ENCODE data around the gene SLC51A.
A peak's percentile ranks its signal among the peaks of the same experiment; 100 is the strongest.

The SLC51A gene

GRCh38 chr3:196232882-196233251 is 16.5 kb downstream of the SLC51A start:
- no peak for TF ChIP-seq CTCF (conservative IDR thresholded peaks at IDR 0.05; ENCODE audit: control insufficient read depth, insufficient read depth, low read depth, low read length)
- no peak for DNase-seq (ENCODE audit: low read depth)
- H3K4me3 ChIP-seq (ENCODE audit: control insufficient read depth, low read depth, low read length) = no peak overlapping the region

GRCh38 chr3:196235452-196236122 is 19.3 kb downstream of the SLC51A start:
- H3K4me3 ChIP-seq (ENCODE audit: control insufficient read depth, low read depth, low read length) = no peak overlapping the region
- peak; percentile 15 for DNase-seq (ENCODE audit: low read depth)
- no peak for TF ChIP-seq CTCF (conservative IDR thresholded peaks at IDR 0.05; ENCODE audit: control insufficient read depth, insufficient read depth, low read depth, low read length)

- DNase-seq (ENCODE audit: low read depth) = peak; percentile 33
- no peak overlapping the region for H3K4me3 ChIP-seq (ENCODE audit: control insufficient read depth, low read depth, low read length)
- TF ChIP-seq CTCF (conservative IDR thresholded peaks at IDR 0.05; ENCODE audit: control insufficient read depth, insufficient read depth, low read depth, low read length) = no peak
Measured at GRCh38 chr3:196236223-196236622, 19.9 kb downstream of the SLC51A start.

- DNase-seq (ENCODE audit: low read depth) = no peak
- no peak for TF ChIP-seq CTCF (conservative IDR thresholded peaks at IDR 0.05; ENCODE audit: control insufficient read depth, insufficient read depth, low read depth, low read length)
- no peak overlapping the region for H3K4me3 ChIP-seq (ENCODE audit: control insufficient read depth, low read depth, low read length)
Measured at GRCh38 chr3:196237203-196237602, 20.9 kb downstream of the SLC51A start.

- peak; percentile 10 for DNase-seq (ENCODE audit: low read depth)
- no peak for TF ChIP-seq CTCF (conservative IDR thresholded peaks at IDR 0.05; ENCODE audit: control insufficient read depth, insufficient read depth, low read depth, low read length)
- no peak overlapping the region for H3K4me3 ChIP-seq (ENCODE audit: control insufficient read depth, low read depth, low read length)
Measured at GRCh38 chr3:196238612-196239560, 22.6 kb downstream of the SLC51A start.

- H3K4me3 ChIP-seq (ENCODE audit: control insufficient read depth, low read depth, low read length) = no peak overlapping the region
- DNase-seq (ENCODE audit: low read depth) = peak; percentile 7
- TF ChIP-seq CTCF (conservative IDR thresholded peaks at IDR 0.05; ENCODE audit: control insufficient read depth, insufficient read depth, low read depth, low read length) = no peak
Measured at GRCh38 chr3:196240424-196240823, 24.1 kb downstream of the SLC51A start.
